T-cell (primary cell): ENCODE measurements around the gene APPL2. TPM values are rescaled to one million over a fixed set of nuclear protein-coding genes. Genes with fewer than 3 reads are reported as not detected.

Source experiments
- ATAC-seq, 4 experiments: fragments of 200-7000 bp in 3 of 4; fragments of 150-1000 bp in 1 of 4; cut with Tn5 transposase; replicated peaks in 1 of 4; 1 replicate in 3 of 4; 2 replicates in 1 of 4; pipeline ENCODE4 v1.10.0; 2021; ENCODE audit warnings: moderate library complexity in 3 of 4, mild to moderate bottlenecking in 2 of 4, moderate number of reproducible peaks in 1 of 4
- CTCF ChIA-PET, 2 donors: fragments of 300-600 bp; sonication (Branson Sonifier 250); formaldehyde crosslinking; loops; one replicate each; lab custom pipeline; 2022; ENCODE audit warnings: antibody characterized with exemption in 2 of 2; lab: Charles Lee
- POLR2A ChIA-PET, 2 donors: fragments of 300-600 bp; sonication (Branson Sonifier 250); formaldehyde crosslinking; loops; one replicate each; lab custom pipeline; 2022; ENCODE audit warnings: antibody characterized with exemption in 2 of 2; lab: Charles Lee
- DNase-seq, 35 experiments: peaks; one replicate each; pipeline versions ENCODE4 v3.0.0 to v3.0.0-alpha.2; 2013 to 2023
- H3K27ac ChIP-seq: one replicate; pipeline ENCODE4 v1.5.1; 2013; ENCODE audit warnings: low read length
- H3K27me3 ChIP-seq, 2 experiments: replicated peaks in 1 of 2; 1 replicate in 1 of 2; 2 replicates in 1 of 2; pipeline versions ENCODE4 v1.6.1 to v1.7.0; 2013; ENCODE audit warnings: low read length in 1 of 2, mixed read lengths in 1 of 2; ENCODE audit not compliant: control insufficient read depth in 2 of 2, insufficient read depth in 2 of 2; ENCODE audit errors: extremely low read depth in 1 of 2
- H3K36me3 ChIP-seq, 2 donors: 1 replicate in 1 of 2; 2 replicates in 1 of 2; pipeline versions ENCODE4 v1.6.1 to v1.7.0; 2013; ENCODE audit warnings: low read length in 1 of 2; ENCODE audit not compliant: control insufficient read depth in 2 of 2, insufficient read depth in 1 of 2; ENCODE audit errors: extremely low read depth in 1 of 2
- H3K4me1 ChIP-seq, 2 experiments: 1 replicate in 1 of 2; 2 replicates in 1 of 2; pipeline versions ENCODE4 v1.6.1 to v1.7.0; 2013; ENCODE audit warnings: low read length in 2 of 2, mixed read lengths in 1 of 2; ENCODE audit not compliant: insufficient read depth in 2 of 2, control insufficient read depth in 1 of 2; ENCODE audit errors: extremely low read depth in 1 of 2
- H3K4me3 ChIP-seq, 2 donors: 1 replicate in 1 of 2; 2 replicates in 1 of 2; pipeline versions ENCODE4 v1.5.1 to v1.7.0; 2013; ENCODE audit warnings: mild to moderate bottlenecking in 2 of 2, low read length in 1 of 2, moderate library complexity in 1 of 2; ENCODE audit not compliant: control insufficient read depth in 1 of 2; ENCODE audit errors: extremely low read depth in 1 of 2
- H3K9me3 ChIP-seq: 2 replicates; pipeline ENCODE4 v1.7.0; 2013
- H3K27ac Mint-ChIP-seq, 2 donors: one replicate each; pipeline ENCODE4 v1.8.0; 2020 to 2021; ENCODE audit warnings: mild to moderate bottlenecking in 2 of 2, mixed read lengths in 2 of 2
- H3K27me3 Mint-ChIP-seq, 2 donors: one replicate each; pipeline ENCODE4 v1.8.0; 2021 to 2022; ENCODE audit warnings: mixed read lengths in 2 of 2
- H3K36me3 Mint-ChIP-seq: one replicate; pipeline ENCODE4 v1.8.0; 2021; ENCODE audit warnings: mixed read lengths
- H3K4me1 Mint-ChIP-seq, 3 donors: one replicate each; pipeline ENCODE4 v1.8.0; 2020 to 2022; ENCODE audit warnings: mixed read lengths in 3 of 3, mild to moderate bottlenecking in 1 of 3
- H3K4me3 Mint-ChIP-seq, 3 donors: one replicate each; pipeline ENCODE4 v1.8.0; 2020 to 2022; ENCODE audit warnings: mild to moderate bottlenecking in 3 of 3, mixed read lengths in 3 of 3, moderate library complexity in 3 of 3
- H3K9me3 Mint-ChIP-seq, 3 donors: one replicate each; pipeline ENCODE4 v1.8.0; 2020 to 2022; ENCODE audit warnings: mixed read lengths in 3 of 3
- WGBS: methylation state at CpG from one replicate; pipeline ENCODE4 v1.1.5; 2013; ENCODE audit warnings: missing lambda C conversion rate; ENCODE audit not compliant: insufficient coverage; 5-methylcytosine and 5-hydroxymethylcytosine counted together
- total RNA-seq, 35 experiments: library from RNA in 6 of 35; stranded (reverse) in 6 of 35; fragments of 120-200 nt in 1 of 35; gene quantifications; one replicate each; pipeline versions ENCODE4 v1.2.1 to v1.2.4 and lab custom pipeline; 2013 to 2026

Gene APPL2
- total RNA-seq, 5 donors from 2014 or later (not counting 1 experiment from before 2014, with no cell fraction given), result 41.1 to 59.6 (median 53.1) TPM

- Mint-ChIP-seq H3K4me1 (peaks cover 8 to 26% (median 17%) of the 10 kb centered on the region in 3 donors), H3K9me3 (no peaks in the 10 kb centered on the region), H3K36me3 (peaks cover 57% of the 10 kb centered on the region), H3K4me3 (no peak overlapping the region), H3K27me3 (no peaks in the 10 kb centered on the region), H3K27ac (no peak overlapping the region)
- DNase-seq (no peak), ATAC-seq (no peak)
- Histone ChIP-seq H3K27ac (no peak overlapping the region), H3K27me3 (no peaks in the 10 kb centered on the region), H3K4me3 (no peak overlapping the region), H3K4me1 (peaks cover 0 to 2% of the 10 kb centered on the region in 2 experiments), H3K36me3 (peaks cover 20 to 78% of the 10 kb centered on the region in 2 donors), H3K9me3 (no peaks in the 10 kb centered on the region)
- CTCF ChIA-PET, result interaction anchor here in 1 of 2 donors (1.0 kb wide), 1 partner anchor 164 kb away, joined by 4 read pairs; no protein-coding TSS in a partner anchor
- POLR2A ChIA-PET, result interaction anchor here in 1 of 2 donors (0.6 kb wide), 1 partner anchor 180 kb away, joined by 4 read pairs; no protein-coding TSS in a partner anchor
- 100% methylated on average over 5 of the region's 6 CpGs for WGBS
Observed at GRCh38 chr12:105220150-105220928, 15.6 kb downstream of the APPL2 start.

- WGBS, result 67% methylated on average over 2 of the region's 4 CpGs
- Histone ChIP-seq H3K36me3 (peaks cover 20 to 86% of the 10 kb centered on the region in 2 donors), H3K4me1 (peaks cover 0 to 2% of the 10 kb centered on the region in 2 experiments), H3K4me3 (no peak overlapping the region), H3K27me3 (no peaks in the 10 kb centered on the region), H3K27ac (no peak overlapping the region), H3K9me3 (no peaks in the 10 kb centered on the region)
- DNase-seq (no peak), ATAC-seq (no peak)
- Mint-ChIP-seq H3K27ac (no peak overlapping the region), H3K4me3 (no peak overlapping the region), H3K9me3 (no peaks in the 10 kb centered on the region), H3K27me3 (no peaks in the 10 kb centered on the region), H3K4me1 (peaks cover 8 to 26% (median 17%) of the 10 kb centered on the region in 3 donors), H3K36me3 (peaks cover 58% of the 10 kb centered on the region)
- ChIA-PET CTCF (no interaction called here), POLR2A (no interaction called here)
Observed at GRCh38 chr12:105219261-105220028, 16.5 kb downstream of the APPL2 start.

GRCh38 chr12:105218434-105218833 lies 17.5 kb downstream of the APPL2 start:
- H3K4me1 Mint-ChIP-seq, result peaks cover 8 to 26% (median 17%) of the 10 kb centered on the region in 3 donors
- H3K36me3 Mint-ChIP-seq, result peaks cover 64% of the 10 kb centered on the region
- DNase-seq, result no peak
- H3K4me1 ChIP-seq, result peaks cover 0 to 2% of the 10 kb centered on the region in 2 experiments
- H3K4me3 ChIP-seq, result no peak overlapping the region
- no peaks in the 10 kb centered on the region for H3K27me3 ChIP-seq
- 90% methylated on average over 7 of the region's 7 CpGs for WGBS
- no peaks in the 10 kb centered on the region for H3K9me3 ChIP-seq
- no peak overlapping the region for H3K27ac Mint-ChIP-seq
- H3K27me3 Mint-ChIP-seq, result no peaks in the 10 kb centered on the region
- CTCF ChIA-PET, result no interaction called here
- H3K4me3 Mint-ChIP-seq, result no peak overlapping the region
- H3K36me3 ChIP-seq, result peaks cover 17 to 81% of the 10 kb centered on the region in 2 donors
- H3K9me3 Mint-ChIP-seq, result no peaks in the 10 kb centered on the region
- H3K27ac ChIP-seq, result no peak overlapping the region
- POLR2A ChIA-PET, result interaction anchor here in 1 of 2 donors (0.7 kb wide), 1 partner anchor 44 kb away, joined by 3 read pairs; no protein-coding TSS in a partner anchor
- no peak for ATAC-seq

GRCh38 chr12:105214670-105215375 lies 21.2 kb downstream of the APPL2 start:
- H3K36me3 ChIP-seq, result peaks cover 13 to 70% of the 10 kb centered on the region in 2 donors
- Mint-ChIP-seq H3K4me3 (no peak overlapping the region), H3K4me1 (peaks cover 0 to 5% (median 2%) of the 10 kb centered on the region in 3 donors), H3K27me3 (no peaks in the 10 kb centered on the region), H3K36me3 (peaks cover 57% of the 10 kb centered on the region), H3K27ac (no peak overlapping the region), H3K9me3 (no peaks in the 10 kb centered on the region)
- ATAC-seq (no peak), DNase-seq (no peak)
- ChIA-PET POLR2A (no interaction called here), CTCF (no interaction called here)
- H3K9me3 ChIP-seq, result no peaks in the 10 kb centered on the region
- H3K27me3 ChIP-seq, result no peaks in the 10 kb centered on the region
- 94% methylated on average over 4 of the region's 9 CpGs for WGBS
- no peak overlapping the region for H3K27ac ChIP-seq
- H3K4me3 ChIP-seq, result no peak overlapping the region
- H3K4me1 ChIP-seq, result no peaks in the 10 kb centered on the region

GRCh38 chr12:105214148-105214547 lies 21.8 kb downstream of the APPL2 start:
- Histone ChIP-seq H3K27ac (no peak overlapping the region), H3K27me3 (no peaks in the 10 kb centered on the region), H3K36me3 (peaks cover 13 to 70% of the 10 kb centered on the region in 2 donors), H3K4me1 (no peaks in the 10 kb centered on the region), H3K9me3 (no peaks in the 10 kb centered on the region), H3K4me3 (no peak overlapping the region)
- no peaks in the 10 kb centered on the region for H3K27me3 Mint-ChIP-seq
- 95% methylated on average over 4 of the region's 6 CpGs for WGBS
- ChIA-PET POLR2A (no interaction called here), CTCF (no interaction called here)
- H3K36me3 Mint-ChIP-seq, result peaks cover 57% of the 10 kb centered on the region
- H3K4me3 Mint-ChIP-seq, result no peak overlapping the region
- no peak for ATAC-seq
- no peaks in the 10 kb centered on the region for H3K4me1 Mint-ChIP-seq
- no peak for DNase-seq
- H3K9me3 Mint-ChIP-seq, result no peaks in the 10 kb centered on the region
- no peak overlapping the region for H3K27ac Mint-ChIP-seq

- POLR2A ChIA-PET, result interaction anchor here in 1 of 2 donors (0.6 kb wide), 1 partner anchor 77 kb away, joined by 3 read pairs; no protein-coding TSS in a partner anchor
- peaks cover 14 to 63% of the 10 kb centered on the region in 2 donors for H3K36me3 ChIP-seq
Observed at GRCh38 chr12:105212438-105212837, 23.5 kb downstream of the APPL2 start.

More at GRCh38 chr12:105212438-105212837, 23.5 kb downstream of the APPL2 start:
- no peaks in the 10 kb centered on the region for H3K27me3 ChIP-seq
- Mint-ChIP-seq H3K4me3 (no peak overlapping the region), H3K36me3 (peaks cover 65% of the 10 kb centered on the region), H3K9me3 (no peaks in the 10 kb centered on the region), H3K4me1 (no peaks in the 10 kb centered on the region), H3K27ac (no peak overlapping the region), H3K27me3 (no peaks in the 10 kb centered on the region)
- CTCF ChIA-PET, result no interaction called here
- H3K4me3 ChIP-seq, result no peak overlapping the region
- no peak for DNase-seq
- no peak overlapping the region for H3K27ac ChIP-seq
- H3K9me3 ChIP-seq, result no peaks in the 10 kb centered on the region
- no peak for ATAC-seq
- 100% methylated on average over 2 of the region's 6 CpGs for WGBS
- no peaks in the 10 kb centered on the region for H3K4me1 ChIP-seq
